M059J (cell line): Measurements from ENCODE around the gene SFRP2. TPM values are rescaled to one million over a fixed set of nuclear protein-coding genes. Genes with fewer than 3 reads are reported as not detected.

Experiments
- DNase-seq: peaks from one replicate; pipeline ENCODE4 v3.0.0-alpha.2; 2012; ENCODE audit warnings: low read depth
- total RNA-seq: library from RNA; depleted of rRNA; stranded (reverse); fragments of >200 nt; shearing (Covaris generic); gene quantifications from 2 replicates; pipeline ENCODE4 v1.2.3, GENCODE V29; 2014; rRNA removed

SFRP2 gene, protein sequence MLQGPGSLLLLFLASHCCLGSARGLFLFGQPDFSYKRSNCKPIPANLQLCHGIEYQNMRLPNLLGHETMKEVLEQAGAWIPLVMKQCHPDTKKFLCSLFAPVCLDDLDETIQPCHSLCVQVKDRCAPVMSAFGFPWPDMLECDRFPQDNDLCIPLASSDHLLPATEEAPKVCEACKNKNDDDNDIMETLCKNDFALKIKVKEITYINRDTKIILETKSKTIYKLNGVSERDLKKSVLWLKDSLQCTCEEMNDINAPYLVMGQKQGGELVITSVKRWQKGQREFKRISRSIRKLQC
- total RNA-seq = 11.1 and 11.9 TPM in 2 replicates

GRCh38 chr4:153788413-153789276 is at the start of gene SFRP2:
Gene SFRP2, minus strand, starts transcription at chr4:153789083. Its CDS starts 248 bp downstream, at chr4:153788835.
- peak; percentile 41 for DNase-seq

DNA sequence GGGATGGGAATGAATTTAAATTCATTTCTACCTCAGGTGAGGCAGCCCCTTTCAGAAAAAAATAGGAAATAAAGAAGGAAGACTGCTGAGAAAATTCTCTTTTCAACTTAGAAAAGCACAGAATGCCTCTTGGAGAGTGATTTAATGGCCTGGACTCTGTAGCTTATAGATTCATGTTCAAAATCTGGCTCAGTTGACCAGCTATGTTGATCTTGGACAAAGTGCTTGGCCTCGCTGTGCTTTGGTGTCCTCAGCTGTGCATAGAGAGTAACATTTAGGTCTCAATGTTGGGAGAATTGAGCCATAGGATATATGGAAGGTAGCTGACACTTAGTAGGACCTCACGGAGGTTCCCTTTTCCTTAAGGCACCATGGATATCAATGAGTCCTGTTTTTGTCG is 49.7 kb upstream of the SFRP2 start:
- DNase-seq = no peak

- no peak for DNase-seq
These were observed 46.0 kb upstream of the SFRP2 start for GRCh38 chr4:153834901-153835300.

GRCh38 chr4:153832720-153833287 is 43.9 kb upstream of the SFRP2 start:
- no peak for DNase-seq

GRCh38 chr4:153832054-153832453 is 43.2 kb upstream of the SFRP2 start:
- no peak for DNase-seq

- no peak for DNase-seq
These were observed 42.4 kb upstream of the SFRP2 start for GRCh38 chr4:153831245-153831644.

- no peak for DNase-seq
These were observed 36.8 kb upstream of the SFRP2 start for GRCh38 chr4:153825691-153826090.

DNA sequence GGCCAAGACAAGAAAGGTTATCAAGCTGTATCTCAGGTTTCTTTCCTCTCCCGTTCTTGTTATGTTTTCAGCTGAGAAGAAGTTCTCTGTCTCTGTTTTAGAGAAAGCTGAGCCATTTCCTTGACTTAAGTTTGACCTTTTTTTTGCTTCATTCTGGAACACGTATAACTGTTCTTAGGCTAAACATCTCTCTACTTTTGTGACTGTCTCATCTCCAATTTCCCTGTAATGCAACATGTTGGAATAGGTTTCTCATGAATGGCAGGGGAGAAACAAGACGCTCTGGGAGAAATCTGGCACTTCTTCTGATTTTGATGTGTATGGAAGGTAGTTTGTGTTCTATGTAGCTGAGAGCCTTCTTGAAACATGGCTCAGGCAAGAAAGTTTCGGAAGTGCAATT is 36.2 kb upstream of the SFRP2 start:
- no peak for DNase-seq

DNA sequence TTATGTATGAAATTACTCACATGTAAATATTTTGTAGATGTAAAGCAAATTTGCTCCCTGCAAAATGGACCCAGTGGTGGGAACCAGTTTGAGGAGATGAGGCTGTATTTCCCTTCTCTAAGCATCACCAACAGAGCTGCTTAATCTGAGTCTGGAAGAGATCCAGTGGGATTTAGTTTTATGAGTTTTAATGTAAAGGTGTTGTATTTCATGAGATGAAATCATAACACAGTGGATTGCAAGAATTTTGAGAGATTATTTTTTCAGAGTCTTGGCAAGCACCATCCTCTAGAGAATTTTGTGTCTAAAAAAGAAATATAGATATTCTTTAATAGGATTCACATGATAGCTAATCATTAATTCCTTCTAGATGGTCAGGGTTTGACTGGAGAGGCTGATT is 35.6 kb upstream of the SFRP2 start:
- DNase-seq = no peak

- DNase-seq = no peak
These were observed 34.6 kb upstream of the SFRP2 start for GRCh38 chr4:153823483-153823882.

DNA sequence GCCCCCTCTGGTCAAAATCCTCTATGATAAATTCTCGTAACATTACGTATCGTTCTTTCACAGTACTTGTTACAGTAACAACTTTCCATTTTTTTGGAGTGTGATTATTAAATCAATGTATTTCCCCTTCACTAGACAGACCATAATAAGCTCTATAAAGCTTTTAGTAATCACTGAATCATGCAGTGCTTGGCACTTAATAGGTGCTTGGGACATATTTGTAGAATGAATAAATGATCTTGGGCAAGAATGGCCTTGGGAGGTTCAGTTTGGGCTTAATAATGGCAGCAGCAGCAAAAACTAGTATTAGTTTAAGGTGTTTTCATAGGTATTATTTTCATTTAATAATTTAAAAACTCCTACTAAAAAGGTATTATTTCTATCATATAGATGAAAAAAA is 33.4 kb upstream of the SFRP2 start:
- DNase-seq = peak; percentile 10

DNA sequence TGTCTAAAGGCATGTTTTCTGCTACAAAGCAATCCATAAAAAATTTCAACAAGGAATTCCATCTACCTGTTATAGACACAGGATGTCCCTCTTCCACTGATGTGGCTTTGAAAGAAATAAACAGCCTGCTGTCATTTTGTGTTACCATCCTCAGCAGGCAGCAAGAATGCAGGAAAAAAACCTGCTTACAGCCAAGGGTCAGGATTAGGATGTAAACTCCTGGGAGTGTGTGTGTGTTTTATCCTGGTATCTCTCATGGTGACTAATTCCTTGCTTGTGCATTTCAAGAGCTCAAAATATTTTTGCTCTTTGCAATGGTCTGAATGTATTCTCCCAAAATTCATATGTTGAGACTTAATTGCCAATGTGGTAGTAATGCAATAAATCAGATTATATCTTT is 28.6 kb upstream of the SFRP2 start:
- no peak for DNase-seq

- DNase-seq = no peak
These were observed 27.7 kb upstream of the SFRP2 start for GRCh38 chr4:153816542-153816941.

GRCh38 chr4:153814789-153815188 is 25.9 kb upstream of the SFRP2 start:
- no peak for DNase-seq

DNA sequence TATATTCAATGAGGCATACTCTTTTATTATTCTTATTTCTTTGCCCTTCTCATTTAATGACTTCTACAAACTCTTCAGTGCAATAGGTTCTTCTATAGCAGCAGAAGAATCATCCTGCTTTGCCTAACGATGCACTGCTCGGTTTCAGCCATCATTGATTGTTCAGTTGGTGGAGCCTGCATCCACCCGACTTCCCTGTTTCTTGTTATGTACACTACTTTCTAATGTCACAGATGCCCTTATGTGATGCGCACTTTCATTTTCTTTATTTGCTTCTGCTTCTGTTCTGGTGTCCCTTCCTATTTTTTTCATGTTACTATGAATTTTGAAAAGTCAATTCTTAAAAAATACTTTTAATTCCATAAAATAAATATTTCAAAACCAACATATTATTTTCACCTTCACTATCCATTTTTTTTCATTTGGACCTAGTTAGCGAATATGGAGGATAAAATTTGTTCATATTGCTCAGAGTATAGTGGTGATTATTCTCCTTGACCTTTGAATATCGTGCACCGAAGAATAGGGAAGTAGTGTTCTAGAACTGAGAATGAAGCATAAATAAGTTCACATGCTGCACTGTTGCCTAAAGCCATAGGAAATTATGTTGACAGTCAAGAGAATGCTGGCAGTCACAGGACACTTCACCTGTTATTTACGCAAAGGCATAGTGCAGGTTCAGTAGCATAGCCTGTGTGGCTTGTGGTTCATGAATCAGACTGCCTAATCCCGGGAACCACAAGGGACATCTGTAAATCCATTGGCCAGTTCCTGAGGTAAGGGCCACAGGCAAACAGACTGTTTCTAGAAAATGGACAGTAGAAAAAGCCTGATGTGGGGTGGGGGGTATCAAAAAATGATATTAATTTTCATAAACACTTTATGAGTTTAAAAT is 21.3 kb upstream of the SFRP2 start:
- DNase-seq = peak; percentile 76

DNA sequence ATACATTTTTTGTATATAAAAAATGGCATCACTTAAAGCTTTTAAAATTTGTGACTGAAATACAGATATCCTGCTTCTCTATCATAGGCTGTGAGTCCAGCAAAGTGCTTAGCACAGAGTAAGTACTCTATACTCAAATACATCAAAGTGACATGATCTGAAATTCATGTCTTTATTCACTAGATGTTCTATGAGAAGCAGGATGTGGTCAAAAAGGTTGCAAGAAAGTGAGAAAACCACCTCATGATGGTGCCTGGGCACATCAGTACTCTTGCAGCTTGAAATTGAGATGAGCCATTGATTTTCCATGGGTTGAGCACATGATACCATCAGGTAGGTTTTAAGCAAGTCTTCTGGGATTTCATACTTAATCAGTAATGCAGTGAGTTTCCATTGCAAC is 20.4 kb upstream of the SFRP2 start:
- no peak for DNase-seq

- peak; percentile 68 for DNase-seq
These were observed 19.3 kb upstream of the SFRP2 start for GRCh38 chr4:153808175-153808574.

- no peak for DNase-seq
These were observed 17.2 kb upstream of the SFRP2 start for GRCh38 chr4:153806073-153806472.

DNA sequence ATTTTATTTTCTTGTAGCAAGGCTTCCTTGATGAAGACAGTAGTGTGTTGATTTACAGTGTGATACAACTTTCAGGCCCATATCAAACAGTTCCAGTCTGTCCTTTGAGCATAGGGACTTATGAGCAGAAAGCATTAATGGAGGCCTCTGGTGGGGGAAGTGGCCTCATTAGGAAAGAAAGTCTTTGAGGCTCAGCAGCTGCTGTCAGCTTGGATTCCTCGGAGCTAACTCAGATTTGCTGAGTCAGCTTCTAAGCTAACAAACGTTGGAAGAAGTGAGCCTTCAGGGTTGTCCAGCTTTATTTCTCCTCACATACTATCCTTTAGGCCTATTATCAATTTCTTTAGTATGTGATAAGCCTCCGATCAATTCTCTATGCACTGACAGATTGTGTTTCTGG is 15.8 kb upstream of the SFRP2 start:
- no peak for DNase-seq

- no peak for DNase-seq
These were observed 10.8 kb upstream of the SFRP2 start for GRCh38 chr4:153799694-153800074.

- no peak for DNase-seq
These were observed 10.2 kb upstream of the SFRP2 start for GRCh38 chr4:153798901-153799693.
